Endometrial microvascular endothelial cells (primary cell): Measurements from ENCODE around the gene TACSTD2. TPM values are rescaled to one million over a fixed set of nuclear protein-coding genes. Genes with fewer than 3 reads are reported as not detected.
"Not testable (repeated sequence)": the region's sequence is repeated elsewhere in the genome, so short reads cannot be mapped to it uniquely, and the experiment has no call there.

Experiments used
- in situ Hi-C: cut with HindIII; loops from 2 replicates; pipeline ENCODE4 v1.10.0; 2017; ENCODE audit warnings: low sequenced_read_pairs, low pct_unique_long_range_greater_than_20kb; ENCODE audit errors: inconsistent ontology term
- total RNA-seq: library from RNA; depleted of rRNA; stranded (reverse); fragments of >200 nt; gene quantifications from one replicate; pipeline ENCODE4 v1.2.3, GENCODE V29; 2015; ENCODE audit errors: inconsistent ontology term

Gene TACSTD2
- total RNA-seq: 4.2 TPM

- in situ Hi-C loops: no loop called here
Observed at GRCh38 chr1:58576727-58577653, at the start of gene TACSTD2. Gene TACSTD2 (minus strand): TSS chr1:58577252. CDS start chr1:58577156, 96 bp downstream.

GRCh38 chr1:58626293-58626692 lies 49.2 kb upstream of the TACSTD2 start:
- in situ Hi-C loops: no loop called here

GRCh38 chr1:58623259-58623658 lies 46.2 kb upstream of the TACSTD2 start:
- in situ Hi-C loops: not testable (repeated sequence)

- in situ Hi-C loops: no loop called here
Observed at GRCh38 chr1:58622571-58622970, 45.5 kb upstream of the TACSTD2 start.

- in situ Hi-C loops: no loop called here
Observed at GRCh38 chr1:58621391-58621790, 44.3 kb upstream of the TACSTD2 start.

GRCh38 chr1:58620926-58621325 lies 43.9 kb upstream of the TACSTD2 start:
- in situ Hi-C loops: no loop called here

GRCh38 chr1:58620259-58620658 lies 43.2 kb upstream of the TACSTD2 start:
- in situ Hi-C loops: no loop called here

GRCh38 chr1:58619286-58620054 lies 42.4 kb upstream of the TACSTD2 start:
- in situ Hi-C loops: no loop called here

GRCh38 chr1:58618303-58618702 lies 41.3 kb upstream of the TACSTD2 start:
- in situ Hi-C loops: no loop called here

- in situ Hi-C loops: no loop called here
Observed at GRCh38 chr1:58611861-58612385, 34.9 kb upstream of the TACSTD2 start.

GRCh38 chr1:58608945-58609344 lies 31.9 kb upstream of the TACSTD2 start:
- in situ Hi-C loops: no loop called here

GRCh38 chr1:58608297-58608696 lies 31.2 kb upstream of the TACSTD2 start:
- in situ Hi-C loops: no loop called here

- in situ Hi-C loops: no loop called here
Observed at GRCh38 chr1:58607391-58607790, 30.3 kb upstream of the TACSTD2 start.

GRCh38 chr1:58601921-58602320 lies 24.9 kb upstream of the TACSTD2 start:
- in situ Hi-C loops: not testable (repeated sequence)

GRCh38 chr1:58597996-58598395 lies 20.9 kb upstream of the TACSTD2 start:
- in situ Hi-C loops: no loop called here

GRCh38 chr1:58597076-58597475 lies 20.0 kb upstream of the TACSTD2 start:
- in situ Hi-C loops: no loop called here

GRCh38 chr1:58596631-58597052 lies 19.6 kb upstream of the TACSTD2 start:
- in situ Hi-C loops: no loop called here

GRCh38 chr1:58594546-58594945 lies 17.5 kb upstream of the TACSTD2 start:
- in situ Hi-C loops: no loop called here

- in situ Hi-C loops: no loop called here
Observed at GRCh38 chr1:58592522-58593134, 15.6 kb upstream of the TACSTD2 start.
